ENCODE measurements around the gene CUL1.
"Not testable (repeated sequence)": the region's sequence is repeated elsewhere in the genome, so short reads cannot be mapped to it uniquely, and the experiment has no call there.

Gene CUL1

GRCh38 chr7:148698007-148698396 lies 701 bp upstream of the CUL1 start:
- TF ChIP-seq TAF1 (IDR thresholded peaks at IDR 0.05; ENCODE audit: borderline replicate concordance, low read depth, low read length) = no peak
- TF ChIP-seq POLR2A (IDR thresholded peaks at IDR 0.05; ENCODE audit: low read depth, low read length) = no peak
- no peak; the same call in 1 of the 2 replicates for TF ChIP-seq POLR2AphosphoS5 (IDR thresholded peaks at IDR 0.05; ENCODE audit: low read depth, low read length)
- FAIRE-seq (peak; percentile 67), DNase-seq (ENCODE audit: insufficient read length) (no peak)

GRCh38 chr7:148699024-148699781 lies 500 bp downstream of the CUL1 start:
- TF ChIP-seq POLR2AphosphoS5 (IDR thresholded peaks at IDR 0.05; ENCODE audit: low read depth, low read length) (0 out of 2 replicates have a peak, but pooled peaks have one; percentile 1), POLR2A (IDR thresholded peaks at IDR 0.05; ENCODE audit: low read depth, low read length) (0 out of 2 replicates have a peak, but pooled peaks have one; percentile 3), TAF1 (IDR thresholded peaks at IDR 0.05; ENCODE audit: borderline replicate concordance, low read depth, low read length) (0 out of 2 replicates have a peak, but pooled peaks have one; percentile 5)
- DNase-seq (ENCODE audit: insufficient read length) (peak; percentile 42), FAIRE-seq (no peak)

GRCh38 chr7:148699782-148700629 lies 1.3 kb downstream of the CUL1 start:
- TF ChIP-seq TAF1 (IDR thresholded peaks at IDR 0.05; ENCODE audit: borderline replicate concordance, low read depth, low read length) = no peak
- no peak for TF ChIP-seq POLR2A (IDR thresholded peaks at IDR 0.05; ENCODE audit: low read depth, low read length)
- no peak for TF ChIP-seq POLR2AphosphoS5 (IDR thresholded peaks at IDR 0.05; ENCODE audit: low read depth, low read length)
- peak; percentile 53 for FAIRE-seq
- no peak for DNase-seq (ENCODE audit: insufficient read length)

GRCh38 chr7:148700661-148701064 lies 2.0 kb downstream of the CUL1 start:
- no peak for DNase-seq (ENCODE audit: insufficient read length)
- no peak for FAIRE-seq
- TF ChIP-seq POLR2AphosphoS5 (IDR thresholded peaks at IDR 0.05; ENCODE audit: low read depth, low read length) = no peak
- no peak for TF ChIP-seq TAF1 (IDR thresholded peaks at IDR 0.05; ENCODE audit: borderline replicate concordance, low read depth, low read length)
- TF ChIP-seq POLR2A (IDR thresholded peaks at IDR 0.05; ENCODE audit: low read depth, low read length) = no peak

- TF ChIP-seq POLR2AphosphoS5 (IDR thresholded peaks at IDR 0.05; ENCODE audit: low read depth, low read length) (no peak), POLR2A (IDR thresholded peaks at IDR 0.05; ENCODE audit: low read depth, low read length) (no peak), TAF1 (IDR thresholded peaks at IDR 0.05; ENCODE audit: borderline replicate concordance, low read depth, low read length) (no peak)
- DNase-seq (ENCODE audit: insufficient read length) (no peak), FAIRE-seq (no peak)
These were observed 2.7 kb downstream of the CUL1 start for GRCh38 chr7:148701414-148701813.

- TF ChIP-seq POLR2AphosphoS5 (IDR thresholded peaks at IDR 0.05; ENCODE audit: low read depth, low read length) (no peak), POLR2A (IDR thresholded peaks at IDR 0.05; ENCODE audit: low read depth, low read length) (no peak), TAF1 (IDR thresholded peaks at IDR 0.05; ENCODE audit: borderline replicate concordance, low read depth, low read length) (no peak)
- no peak for FAIRE-seq
- no peak for DNase-seq (ENCODE audit: insufficient read length)
These were observed 4.4 kb downstream of the CUL1 start for GRCh38 chr7:148702876-148703670.

- not testable (repeated sequence) for FAIRE-seq
These were observed 4.9 kb downstream of the CUL1 start for GRCh38 chr7:148703671-148703962.

GRCh38 chr7:148704189-148704588 lies 5.5 kb downstream of the CUL1 start:
- TF ChIP-seq POLR2A (IDR thresholded peaks at IDR 0.05; ENCODE audit: low read depth, low read length) (no peak), TAF1 (IDR thresholded peaks at IDR 0.05; ENCODE audit: borderline replicate concordance, low read depth, low read length) (no peak), POLR2AphosphoS5 (IDR thresholded peaks at IDR 0.05; ENCODE audit: low read depth, low read length) (no peak)
- FAIRE-seq (no peak), DNase-seq (ENCODE audit: insufficient read length) (no peak)

More at GRCh38 chr7:148703671-148703962, 4.9 kb downstream of the CUL1 start:
- not testable (repeated sequence) for DNase-seq (ENCODE audit: insufficient read length)

GRCh38 chr7:148704970-148705369 lies 6.3 kb downstream of the CUL1 start:
- FAIRE-seq (no peak), DNase-seq (ENCODE audit: insufficient read length) (no peak)
- no peak for TF ChIP-seq POLR2AphosphoS5 (IDR thresholded peaks at IDR 0.05; ENCODE audit: low read depth, low read length)
- no peak for TF ChIP-seq TAF1 (IDR thresholded peaks at IDR 0.05; ENCODE audit: borderline replicate concordance, low read depth, low read length)
- TF ChIP-seq POLR2A (IDR thresholded peaks at IDR 0.05; ENCODE audit: low read depth, low read length) = no peak

GRCh38 chr7:148706368-148706767 lies 7.7 kb downstream of the CUL1 start:
- DNase-seq (ENCODE audit: insufficient read length) = no peak
- TF ChIP-seq POLR2AphosphoS5 (IDR thresholded peaks at IDR 0.05; ENCODE audit: low read depth, low read length) = no peak
- FAIRE-seq = no peak

- no peak for DNase-seq (ENCODE audit: insufficient read length)
- FAIRE-seq = peak; percentile 17
- TF ChIP-seq POLR2A (IDR thresholded peaks at IDR 0.05; ENCODE audit: low read depth, low read length) (no peak), POLR2AphosphoS5 (IDR thresholded peaks at IDR 0.05; ENCODE audit: low read depth, low read length) (no peak), TAF1 (IDR thresholded peaks at IDR 0.05; ENCODE audit: borderline replicate concordance, low read depth, low read length) (no peak)
These were observed 9.6 kb downstream of the CUL1 start for GRCh38 chr7:148708026-148708885.
